ENCODE data around the gene DSCAML1.

DSCAML1 gene

GRCh38 chr11:117396970-117397369 lies 400.0 kb downstream of the DSCAML1 start:
- no peak for DNase-seq (ENCODE audit: low spot score)

- no peak for DNase-seq (ENCODE audit: low spot score)
Observed at GRCh38 chr11:117395476-117395875, 401.5 kb downstream of the DSCAML1 start.

GRCh38 chr11:117394221-117394925 lies 402.6 kb downstream of the DSCAML1 start:
- no peak for DNase-seq (ENCODE audit: low spot score)

- no peak for DNase-seq (ENCODE audit: low spot score)
Observed at GRCh38 chr11:117392979-117393378, 404.0 kb downstream of the DSCAML1 start.

GRCh38 chr11:117392001-117392690 lies 404.9 kb downstream of the DSCAML1 start:
- DNase-seq (ENCODE audit: low spot score): no peak

- DNase-seq (ENCODE audit: low spot score): no peak
Observed at GRCh38 chr11:117391181-117391580, 405.8 kb downstream of the DSCAML1 start.

GRCh38 chr11:117390743-117391142 lies 406.3 kb downstream of the DSCAML1 start:
- DNase-seq (ENCODE audit: low spot score): no peak

- peak; percentile 82 for DNase-seq (ENCODE audit: low spot score)
Observed at GRCh38 chr11:117387992-117388755, 408.8 kb downstream of the DSCAML1 start.

- DNase-seq (ENCODE audit: low spot score): no peak
Observed at GRCh38 chr11:117385906-117386305, 411.1 kb downstream of the DSCAML1 start.

- no peak for DNase-seq (ENCODE audit: low spot score)
Observed at GRCh38 chr11:117385471-117385870, 411.5 kb downstream of the DSCAML1 start.

GRCh38 chr11:117384045-117384444 lies 413.0 kb downstream of the DSCAML1 start:
- peak; percentile 90 for DNase-seq (ENCODE audit: low spot score)

GRCh38 chr11:117382746-117383145 lies 414.3 kb downstream of the DSCAML1 start:
- no peak for DNase-seq (ENCODE audit: low spot score)

- DNase-seq (ENCODE audit: low spot score): no peak
Observed at GRCh38 chr11:117381481-117382387, 415.3 kb downstream of the DSCAML1 start.

- no peak for DNase-seq (ENCODE audit: low spot score)
Observed at GRCh38 chr11:117380676-117381075, 416.3 kb downstream of the DSCAML1 start.

- DNase-seq (ENCODE audit: low spot score): no peak
Observed at GRCh38 chr11:117378976-117379865, 417.8 kb downstream of the DSCAML1 start.

Measured in AG08395 (cell line).